ENCODE data around the gene MLLT10. TPM values are rescaled to one million over a fixed set of nuclear protein-coding genes. Genes with fewer than 3 reads are reported as not detected.

The MLLT10 gene
- total and polyA plus RNA-seq, 2 of the 8 experiments (the other 6 are each of a cell fraction or from before 2014, with no cell fraction given) = 53.1 to 62.1 TPM

DNA sequence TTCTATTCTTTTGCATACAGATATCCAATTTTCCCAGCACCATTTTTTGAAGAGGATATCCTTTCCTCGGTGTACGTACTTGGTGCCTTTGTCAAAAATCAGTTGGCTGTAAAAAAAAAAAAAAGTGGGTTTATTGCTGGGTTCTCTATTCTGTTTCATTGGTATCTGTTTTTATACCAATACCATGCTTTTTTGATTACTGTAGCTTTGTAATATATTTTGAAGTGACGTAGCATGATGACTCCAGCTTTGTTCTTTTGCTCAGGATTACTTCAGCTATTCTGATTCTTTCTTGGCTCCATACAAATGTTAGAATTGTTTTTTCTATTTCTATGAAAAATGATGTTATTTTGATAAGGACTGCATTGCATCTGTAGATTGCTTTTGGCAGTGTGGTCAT, 165.5 kb downstream of the MLLT10 start:
- no peak overlapping the region for H3K4ac ChIP-seq (replicated peaks; ENCODE audit: insufficient read length, low read depth, low read length)
- no peak overlapping the region for H2BK15ac ChIP-seq (ENCODE audit: low read length)
- H3K23ac ChIP-seq (ENCODE audit: insufficient read length) = no peak overlapping the region
- no peak overlapping the region for H3K18ac ChIP-seq (ENCODE audit: extremely low read depth, low read length)
- no peak overlapping the region for H4K91ac ChIP-seq (replicated peaks; ENCODE audit: insufficient read length, low read length)
- no peak overlapping the region for H2AFZ ChIP-seq (ENCODE audit: low read length)
- H4K20me1 ChIP-seq (replicated peaks in 1 of 2; ENCODE audit: control insufficient read depth in 1 of 2, insufficient read depth in 2 of 2, low read length in 2 of 2) = peaks cover 0 to under 1% of the 10 kb centered on the region in 2 experiments
- no peak overlapping the region for H2BK120ac ChIP-seq (replicated peaks; ENCODE audit: low read depth, low read length)
- no peaks in the 10 kb centered on the region; the same call in 1 of the 2 replicates for H3K23me2 ChIP-seq (ENCODE audit: low read depth, low read length)
- H2BK5ac ChIP-seq (ENCODE audit: low read depth, low read length) = no peak overlapping the region
- no peak overlapping the region for H4K5ac ChIP-seq (ENCODE audit: insufficient read length, low read depth, low read length)
- no peak overlapping the region for H2AK5ac ChIP-seq (ENCODE audit: low read depth, low read length)
- H2BK12ac ChIP-seq (ENCODE audit: low read depth, low read length) = no peak overlapping the region
- 90% methylated on average over 3 of the region's 3 CpGs; no CpG with 5 or more reads in 1 of the 2 experiments for WGBS, 2 experiments (ENCODE audit: extremely low coverage in 1 of 2, insufficient coverage in 1 of 2, insufficient read length in 1 of 2, insufficient replicate concordance in 2 of 2, low coverage in 1 of 2, low lambda C conversion rate in 2 of 2, missing lambda C conversion rate in 1 of 2)
- no peak for FAIRE-seq
- ChIA-PET CTCF (ENCODE audit: partially characterized antibody) (no interaction called here), POLR2A (ENCODE audit: partially characterized antibody) (no interaction called here)
- no peak overlapping the region for H3K27ac ChIP-seq (ENCODE audit: low read depth, low read length)
- no peak for TF ChIP-seq BCL11A (IDR thresholded peaks at IDR 0.05; ENCODE audit: low read depth in 2 of 2, low read length in 2 of 2)
- TF ChIP-seq JUN (IDR thresholded peaks at IDR 0.05; ENCODE audit: low read depth, low read length) = no peak
- no peak for TF ChIP-seq YY1 (IDR thresholded peaks at IDR 0.05; ENCODE audit: low read depth, low read length)
- TF ChIP-seq TCF12 (IDR thresholded peaks at IDR 0.05; ENCODE audit: low read depth, low read length) = no peak
- TF ChIP-seq FOSL1 (IDR thresholded peaks at IDR 0.05; ENCODE audit: insufficient read depth, low read depth, low read length) = no peak
- no peak for TF ChIP-seq CBX5 (IDR thresholded peaks at IDR 0.05; ENCODE audit: low read depth, low read length)
- TF ChIP-seq RAD21 (IDR thresholded peaks at IDR 0.05 in 1 of 2, conservative IDR thresholded peaks at IDR 0.05 in 1 of 2; ENCODE audit: low read depth in 2 of 2, low read length in 2 of 2) = no peak
- TF ChIP-seq KDM4A (IDR thresholded peaks at IDR 0.05; ENCODE audit: low read depth, low read length, severe bottlenecking) = no peak
- TF ChIP-seq SRF (IDR thresholded peaks at IDR 0.05; ENCODE audit: low read depth, low read length) = no peak
- no peak for TF ChIP-seq CREB1 (IDR thresholded peaks at IDR 0.05)
- TF ChIP-seq TAF1 (IDR thresholded peaks at IDR 0.05; ENCODE audit: low read depth, low read length) = no peak
- H3K36me3 ChIP-seq (ENCODE audit: control insufficient read depth in 2 of 4, insufficient read depth in 4 of 4, low read length in 3 of 4) = peaks cover 0 to 6% (median 2%) of the 10 kb centered on the region in 4 experiments; a peak in 3 of 8 replicates
- no peaks in the 10 kb centered on the region for H3K79me1 ChIP-seq (ENCODE audit: low read depth, low read length)
- H3K4me1 ChIP-seq (replicated peaks in 1 of 4; ENCODE audit: control insufficient read depth in 3 of 4, insufficient read depth in 4 of 4, low read length in 3 of 4) = peaks cover 0 to 3% (median 0%) of the 10 kb centered on the region in 4 experiments; a peak in 1 of 7 replicates
- H3K14ac ChIP-seq (ENCODE audit: insufficient read length) = no peak overlapping the region
- no peak overlapping the region for H4K8ac ChIP-seq (ENCODE audit: extremely low read depth, insufficient read depth, low read length)
- H2BK20ac ChIP-seq (ENCODE audit: low read length) = no peak overlapping the region
- no peak overlapping the region for H3K9ac ChIP-seq (replicated peaks in 1 of 4; ENCODE audit: extremely low read depth in 1 of 4, low read depth in 3 of 4, low read length in 3 of 4)
- no peaks in the 10 kb centered on the region for H3K9me3 ChIP-seq (ENCODE audit: insufficient read depth in 2 of 2, low read depth in 1 of 2, low read length in 1 of 2)
- H3K4me2 ChIP-seq (ENCODE audit: insufficient read depth in 1 of 2, low read depth in 2 of 2, low read length in 2 of 2) = no peak overlapping the region
- peaks cover 0 to 74% of the 10 kb centered on the region in 2 experiments; a peak in 3 of 4 replicates for H3K79me2 ChIP-seq (ENCODE audit: control insufficient read depth in 1 of 2, insufficient read depth in 2 of 2, low read length in 2 of 2)
- H3K56ac ChIP-seq (replicated peaks; ENCODE audit: insufficient read length, low read depth, low read length) = no peak overlapping the region
- DNase-seq (ENCODE audit: low read depth in 1 of 2, low spot score in 2 of 2) = no peak
- H3K27me3 ChIP-seq (replicated peaks in 1 of 4; ENCODE audit: control insufficient read depth in 3 of 4, extremely low read depth in 1 of 4, insufficient read depth in 3 of 4, low read length in 3 of 4) = no peaks in the 10 kb centered on the region
- no peak overlapping the region for H3K4me3 ChIP-seq (ENCODE audit: extremely low read depth in 1 of 4, insufficient read depth in 2 of 4, low read depth in 3 of 4, low read length in 4 of 4)
